Measurements from ENCODE around the gene CLMP.

- TF ChIP-seq ZBTB33 (IDR thresholded peaks at IDR 0.05; ENCODE audit: extremely low read depth, insufficient replicate concordance, low read length) (no peak), YY1 (IDR thresholded peaks at IDR 0.05; ENCODE audit: extremely low read depth, insufficient replicate concordance, low read depth, low read length) (no peak)
These were observed 26.0 kb downstream of the CLMP start for GRCh38 chr11:123168955-123169484.

Data from HCT116 (cell line).